ENCODE results near the gene MBNL1. TPM values are rescaled to one million over a fixed set of nuclear protein-coding genes. Genes with fewer than 3 reads are reported as not detected.

The MBNL1 gene
- total RNA-seq, 4 donors from 2014 or later: 346 to 530 (median 397) TPM

DNA sequence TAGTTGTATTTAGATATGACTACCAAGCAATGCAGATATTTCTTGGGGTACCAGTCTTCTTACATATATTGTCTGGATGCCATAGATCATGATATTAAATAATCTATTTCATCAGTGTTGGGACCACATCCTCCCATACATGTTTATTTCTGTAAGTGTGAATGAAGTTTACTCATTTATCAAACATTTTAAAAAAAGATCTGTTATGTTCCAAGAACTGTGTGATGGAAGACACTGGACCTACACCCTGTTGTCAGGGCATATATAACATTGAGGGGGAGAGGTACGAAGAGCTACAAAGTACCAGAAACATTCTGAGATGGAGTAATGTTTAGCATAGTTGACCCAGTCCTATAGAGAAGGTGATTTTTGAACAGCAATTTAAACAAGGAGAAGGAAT, 26.6 kb downstream of the MBNL1 start:
- TF ChIP-seq, protein P1, sequence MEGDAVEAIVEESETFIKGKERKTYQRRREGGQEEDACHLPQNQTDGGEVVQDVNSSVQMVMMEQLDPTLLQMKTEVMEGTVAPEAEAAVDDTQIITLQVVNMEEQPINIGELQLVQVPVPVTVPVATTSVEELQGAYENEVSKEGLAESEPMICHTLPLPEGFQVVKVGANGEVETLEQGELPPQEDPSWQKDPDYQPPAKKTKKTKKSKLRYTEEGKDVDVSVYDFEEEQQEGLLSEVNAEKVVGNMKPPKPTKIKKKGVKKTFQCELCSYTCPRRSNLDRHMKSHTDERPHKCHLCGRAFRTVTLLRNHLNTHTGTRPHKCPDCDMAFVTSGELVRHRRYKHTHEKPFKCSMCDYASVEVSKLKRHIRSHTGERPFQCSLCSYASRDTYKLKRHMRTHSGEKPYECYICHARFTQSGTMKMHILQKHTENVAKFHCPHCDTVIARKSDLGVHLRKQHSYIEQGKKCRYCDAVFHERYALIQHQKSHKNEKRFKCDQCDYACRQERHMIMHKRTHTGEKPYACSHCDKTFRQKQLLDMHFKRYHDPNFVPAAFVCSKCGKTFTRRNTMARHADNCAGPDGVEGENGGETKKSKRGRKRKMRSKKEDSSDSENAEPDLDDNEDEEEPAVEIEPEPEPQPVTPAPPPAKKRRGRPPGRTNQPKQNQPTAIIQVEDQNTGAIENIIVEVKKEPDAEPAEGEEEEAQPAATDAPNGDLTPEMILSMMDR (IDR thresholded peaks at IDR 0.05): no peak
- DNase-seq (ENCODE audit: low spot score) (no peak), ATAC-seq (ENCODE audit: low FRiP score) (no peak)

DNA sequence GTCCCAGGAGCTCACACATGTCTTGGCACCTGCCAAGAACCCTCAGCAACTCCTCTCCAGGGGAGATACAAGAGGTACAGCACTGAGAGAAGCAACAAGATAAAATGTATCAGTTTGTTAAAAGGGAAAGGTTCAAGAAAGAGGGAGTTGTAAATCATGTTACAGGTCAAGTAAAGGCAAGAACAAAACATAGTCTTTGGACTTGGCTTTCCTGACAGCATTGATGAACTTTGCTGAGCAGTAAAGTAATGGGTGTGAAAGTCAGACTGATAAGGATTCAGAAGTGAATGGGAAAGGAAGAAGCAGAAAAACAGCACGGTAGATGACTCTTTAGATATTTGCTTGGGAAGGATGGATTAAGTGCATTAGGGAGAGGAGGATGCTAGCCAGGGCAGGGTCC, 27.1 kb downstream of the MBNL1 start:
- no peak for DNase-seq (ENCODE audit: low spot score)

GRCh38 chr3:152296382-152296781, 27.7 kb downstream of the MBNL1 start:
- no peak for DNase-seq (ENCODE audit: low spot score)
- ATAC-seq (ENCODE audit: low FRiP score): no peak
- TF ChIP-seq, protein P1 (IDR thresholded peaks at IDR 0.05): no peak

More for the DNA sequence above, 27.1 kb downstream of the MBNL1 start:
- TF ChIP-seq, protein P1 (IDR thresholded peaks at IDR 0.05): no peak
- ATAC-seq (ENCODE audit: low FRiP score): no peak

DNA sequence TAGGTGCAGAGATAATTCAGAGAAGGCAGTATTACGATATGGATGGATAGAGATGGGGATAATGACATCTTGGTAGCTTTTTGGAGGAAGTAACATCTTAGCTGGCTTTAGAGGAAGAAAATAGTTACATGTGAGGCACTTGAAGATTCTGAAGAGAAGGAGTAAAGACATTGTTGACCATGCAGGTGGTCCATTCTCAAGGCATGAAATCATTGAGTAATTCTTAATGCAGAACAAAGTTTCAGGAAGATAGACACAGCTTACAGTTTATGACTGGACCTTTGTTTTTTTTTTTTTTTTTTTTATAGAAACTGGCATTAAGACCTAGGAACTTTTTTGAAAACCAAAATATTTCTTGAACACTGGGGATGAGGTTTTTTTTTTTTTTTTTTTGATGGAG, 28.2 kb downstream of the MBNL1 start:
- TF ChIP-seq, protein P1 (IDR thresholded peaks at IDR 0.05): no peak
- DNase-seq (ENCODE audit: low spot score) (no peak), ATAC-seq (ENCODE audit: low FRiP score) (no peak)

DNA sequence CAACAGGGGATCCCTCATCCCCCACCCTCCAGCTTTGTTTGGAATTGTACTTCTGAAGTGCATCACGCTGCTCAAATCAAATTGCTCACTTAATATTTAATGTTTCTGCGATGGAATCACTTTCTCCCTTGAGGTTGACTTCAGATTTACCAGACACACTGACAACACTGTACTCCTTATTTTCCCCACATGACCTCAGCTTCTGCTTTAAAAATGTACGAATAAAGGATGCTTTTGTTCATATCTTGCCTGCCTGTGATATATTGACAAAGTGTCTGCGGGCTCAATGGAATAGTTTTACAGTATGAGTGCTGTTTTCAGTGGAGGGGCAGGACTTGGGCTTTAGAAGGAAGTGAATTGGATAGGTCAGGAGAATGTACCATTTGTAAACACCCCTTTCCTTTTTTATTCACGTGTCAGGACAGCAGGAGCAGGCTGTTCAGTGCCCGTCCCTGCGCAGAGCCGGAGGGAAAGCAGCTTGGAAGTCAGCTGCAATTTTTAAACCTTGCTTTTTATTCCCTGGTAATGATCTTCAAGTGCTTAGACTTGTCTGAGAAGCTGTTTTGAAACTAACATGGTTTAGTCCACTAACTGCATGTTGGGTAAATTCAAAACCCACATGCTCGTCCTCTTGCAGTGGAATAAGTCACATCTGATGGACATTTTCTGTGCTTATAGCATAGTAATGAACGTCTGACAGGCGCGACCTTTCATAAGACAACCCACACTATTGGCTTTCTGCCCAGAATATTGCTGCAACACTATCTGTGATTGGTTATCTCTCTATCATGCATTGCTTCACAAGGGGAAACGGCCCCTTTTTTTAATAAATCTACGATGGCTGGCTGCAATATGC, 29.9 kb downstream of the MBNL1 start:
- DNase-seq (ENCODE audit: low spot score) (no peak), ATAC-seq (ENCODE audit: low FRiP score) (peak; percentile 80)
- TF ChIP-seq, protein P1 (IDR thresholded peaks at IDR 0.05): no peak

GRCh38 chr3:152299249-152299976, 30.7 kb downstream of the MBNL1 start:
- TF ChIP-seq, protein P1 (IDR thresholded peaks at IDR 0.05): no peak
- no peak for DNase-seq (ENCODE audit: low spot score)
- ATAC-seq (ENCODE audit: low FRiP score): no peak
